HG03064 (cell line): Measurements from ENCODE around the gene HYAL3.

Experiments
- ATAC-seq: cut with Tn5 transposase; IDR thresholded peaks from one replicate; pipeline ENCODE4 v1.9.1; 2021; ENCODE audit warnings: low read depth; ENCODE audit not compliant: unreplicated experiment

Gene HYAL3

DNA sequence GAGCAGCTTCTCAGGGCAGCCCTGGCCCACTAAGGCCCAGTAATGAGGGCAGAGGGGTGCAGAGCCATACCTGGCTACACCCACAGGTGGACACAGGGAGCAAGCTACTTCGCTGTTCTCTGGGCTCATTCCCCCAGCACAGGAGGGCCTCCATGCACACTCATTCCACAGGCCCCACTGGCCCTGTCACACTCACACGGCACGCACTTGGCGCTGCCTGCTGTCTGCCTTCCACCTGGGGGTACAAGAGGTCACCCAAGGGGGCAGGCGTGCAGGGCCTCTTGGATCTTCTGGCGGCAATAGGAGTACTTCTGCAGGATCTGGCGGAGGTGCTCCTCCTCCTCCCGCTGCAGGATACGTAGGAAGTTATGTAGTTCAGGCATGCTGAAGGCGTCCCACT is 31.1 kb upstream of the HYAL3 start:
- no peak for ATAC-seq

DNA sequence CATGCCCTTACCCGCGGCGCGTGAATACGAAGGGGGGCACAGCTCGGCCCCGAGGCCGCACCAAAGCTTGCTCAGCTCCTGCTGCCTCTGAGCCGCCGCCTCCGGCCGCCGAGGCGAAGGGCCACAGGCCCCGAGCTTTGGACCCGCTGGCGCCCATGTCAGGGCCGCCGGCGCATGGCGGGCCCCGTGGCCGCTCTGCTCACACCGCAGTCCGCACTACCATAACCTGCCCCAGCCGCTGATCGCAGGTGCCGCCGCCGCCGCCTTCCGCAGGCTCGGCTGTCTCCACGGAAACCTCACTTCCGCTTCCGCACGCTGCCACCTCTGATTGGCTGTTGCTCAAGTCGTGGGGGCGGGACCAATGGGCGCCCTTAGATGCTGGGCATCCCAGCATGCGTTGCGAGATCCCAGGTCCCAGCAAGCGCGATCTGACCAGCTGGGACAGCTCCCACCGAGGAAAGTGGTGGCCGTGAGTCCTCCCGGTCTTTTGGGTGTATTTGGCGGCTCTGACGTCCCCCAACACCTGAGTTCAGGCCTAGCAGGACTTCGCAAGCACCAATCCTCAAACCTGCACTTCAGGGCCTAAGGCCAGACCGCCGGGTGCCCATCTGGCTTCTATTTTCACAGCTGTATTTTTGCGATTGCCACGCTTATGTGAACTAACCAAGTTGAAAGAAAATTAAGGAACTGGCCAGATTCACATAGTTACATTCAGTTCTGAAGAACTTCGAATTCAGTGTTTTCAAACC is 28.9 kb upstream of the HYAL3 start, which contains the start of gene TUSC2:
Gene TUSC2 (minus strand): TSS at position 281 of the 749 bp plus-strand sequence. CDS start 124 bp downstream, at position 157.
- peak; percentile 64 for ATAC-seq

DNA sequence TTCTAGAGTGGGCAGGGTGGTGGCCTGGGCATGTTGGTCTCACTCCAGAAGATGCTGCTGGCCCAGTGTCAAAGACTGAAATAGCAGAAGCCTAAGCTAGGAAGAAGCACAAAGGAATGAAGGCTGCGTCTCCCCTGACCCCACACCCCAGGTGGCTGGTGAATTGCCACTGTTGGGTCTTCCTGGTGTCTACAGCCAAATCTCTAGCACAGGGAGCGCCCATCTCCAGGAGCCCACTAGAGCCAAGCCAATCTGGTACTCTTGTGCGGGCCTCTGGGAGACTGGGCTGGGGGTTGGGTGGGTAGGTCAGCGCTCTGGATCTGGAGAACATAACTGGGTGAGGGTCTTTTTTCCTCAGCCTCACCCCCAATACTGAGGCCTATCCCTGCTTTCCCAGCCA is 27.9 kb upstream of the HYAL3 start:
- ATAC-seq = no peak

DNA sequence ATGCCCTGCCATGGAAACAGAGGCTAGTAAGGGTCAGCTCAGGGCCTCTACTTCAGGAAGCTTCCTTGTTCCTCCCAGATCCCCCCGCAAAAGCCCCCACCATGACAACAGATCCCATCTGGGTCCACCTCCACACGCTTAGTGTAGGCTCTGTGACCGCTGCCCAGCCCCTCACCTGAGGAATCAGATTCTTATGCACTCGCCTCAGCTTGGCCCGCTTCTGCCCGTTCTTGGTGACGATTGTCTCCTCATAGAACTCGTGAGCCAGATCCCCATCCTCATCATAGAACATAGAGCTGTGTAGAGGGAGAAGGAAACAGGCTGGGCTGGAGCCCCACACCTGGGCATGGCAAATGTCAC is 27.0 kb upstream of the HYAL3 start:
- no peak for ATAC-seq

DNA sequence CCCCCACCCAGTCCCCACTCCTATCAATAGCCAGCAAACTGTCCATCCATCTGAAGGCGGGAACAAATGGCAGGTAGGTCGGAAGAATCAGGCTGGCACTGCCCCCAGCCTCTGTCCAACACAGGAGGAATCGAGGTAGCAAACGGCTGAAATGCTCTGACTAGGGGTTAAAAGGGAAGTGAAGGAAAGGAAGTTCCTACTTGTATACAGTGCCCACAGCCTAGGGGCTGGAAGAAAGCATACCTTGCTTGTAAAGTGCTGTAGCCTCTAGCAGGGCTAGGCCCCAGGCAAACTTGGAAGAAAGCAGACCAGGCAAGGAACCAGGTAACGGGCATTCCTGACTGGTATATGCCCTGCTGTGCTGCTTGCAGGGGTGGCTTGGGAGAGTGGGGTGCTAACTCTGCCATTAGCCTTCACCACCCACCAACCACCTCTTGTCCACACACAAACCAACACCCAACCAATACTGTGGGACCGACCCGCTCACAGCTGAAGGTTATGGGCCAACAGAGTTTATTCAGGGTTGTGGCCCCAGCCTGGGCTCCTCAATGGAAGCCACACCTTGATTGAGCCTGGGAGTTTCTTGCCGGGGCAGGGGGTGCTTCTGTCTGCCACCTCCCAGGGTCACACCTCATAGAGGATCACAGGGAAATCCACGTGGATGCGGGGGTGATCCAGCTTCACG is 26.4 kb upstream of the HYAL3 start:
- no peak for ATAC-seq

DNA sequence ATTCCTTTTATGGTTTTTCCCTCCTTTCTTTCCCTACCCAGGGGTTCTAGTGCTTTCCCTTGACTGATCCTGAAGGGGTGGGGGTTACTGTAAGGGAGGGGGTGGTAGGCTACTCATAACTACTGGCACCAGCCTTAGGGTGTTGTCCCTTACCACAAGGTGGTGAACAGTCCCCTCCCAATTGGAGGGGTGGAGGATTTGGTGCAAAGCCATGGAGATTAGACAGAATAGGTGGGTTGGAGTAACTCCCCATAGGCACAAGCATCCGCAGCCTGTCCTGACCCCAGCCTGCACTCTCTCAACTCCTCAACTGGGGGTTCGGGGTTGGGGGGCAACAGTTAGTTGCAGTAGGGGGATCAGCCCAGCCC is 25.9 kb upstream of the HYAL3 start:
- no peak for ATAC-seq

DNA sequence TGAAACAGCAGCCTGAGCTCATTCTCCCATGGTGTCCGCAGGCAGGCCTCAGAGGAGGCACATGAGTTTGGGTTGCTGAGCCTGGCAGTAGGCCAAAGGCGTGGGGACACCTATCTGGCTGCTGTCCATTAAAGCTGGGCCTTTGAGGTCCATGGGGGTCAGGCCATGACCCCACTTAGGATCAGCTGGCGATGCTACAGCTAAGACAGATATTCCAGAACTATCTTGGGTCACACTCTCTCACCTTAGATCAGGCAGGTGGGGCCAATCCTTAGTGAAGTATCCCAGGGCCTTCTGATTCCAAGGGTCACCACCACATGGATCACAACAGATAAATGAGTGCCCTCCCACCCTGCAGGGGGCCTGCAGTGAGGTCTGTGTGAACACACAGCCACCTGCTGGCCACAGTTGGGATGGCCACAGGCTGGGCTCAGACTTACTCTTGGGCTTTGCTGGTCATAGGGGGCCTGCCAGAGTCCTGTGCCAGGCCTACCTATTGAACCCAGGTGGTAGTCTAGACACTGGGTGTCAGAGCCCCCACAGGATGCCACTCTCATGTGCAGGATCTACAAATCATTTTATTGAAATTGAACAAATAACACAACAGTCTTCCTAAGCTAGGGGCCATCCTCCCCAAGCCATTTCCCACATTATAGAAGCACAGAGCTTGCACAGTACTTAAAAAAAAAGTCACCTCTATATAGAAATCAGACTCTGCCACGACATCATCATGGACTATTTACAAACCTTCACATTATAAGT is 25.3 kb upstream of the HYAL3 start:
- ATAC-seq = no peak

DNA sequence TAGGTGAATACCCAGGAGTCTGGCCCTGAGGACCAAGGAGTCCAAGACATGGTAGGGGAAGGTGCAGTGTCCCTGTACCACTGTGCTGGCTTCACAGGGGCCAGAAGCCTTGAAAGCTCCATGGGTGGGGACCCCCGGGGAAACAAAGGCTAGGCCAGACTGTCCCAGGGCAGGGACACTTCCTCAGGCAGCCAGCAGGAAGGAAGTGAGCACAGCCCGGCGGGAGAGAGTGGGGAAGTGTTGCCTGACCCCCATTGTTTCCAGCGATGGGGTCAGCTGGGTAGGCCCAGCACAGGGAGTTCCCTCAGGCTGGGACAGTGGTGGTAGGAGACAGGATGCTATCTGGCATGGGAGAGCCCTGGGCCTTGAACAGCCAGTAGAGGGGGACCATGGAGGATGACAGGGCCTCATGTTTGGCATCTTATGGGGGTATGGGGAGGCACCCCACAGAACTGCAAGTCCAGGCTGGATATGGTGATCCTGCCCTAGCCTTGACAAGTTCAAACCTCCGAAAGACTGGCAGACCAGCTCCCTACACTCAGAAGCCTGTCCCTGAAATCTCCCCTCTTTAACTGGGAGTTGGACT is 24.5 kb upstream of the HYAL3 start:
- no peak for ATAC-seq

DNA sequence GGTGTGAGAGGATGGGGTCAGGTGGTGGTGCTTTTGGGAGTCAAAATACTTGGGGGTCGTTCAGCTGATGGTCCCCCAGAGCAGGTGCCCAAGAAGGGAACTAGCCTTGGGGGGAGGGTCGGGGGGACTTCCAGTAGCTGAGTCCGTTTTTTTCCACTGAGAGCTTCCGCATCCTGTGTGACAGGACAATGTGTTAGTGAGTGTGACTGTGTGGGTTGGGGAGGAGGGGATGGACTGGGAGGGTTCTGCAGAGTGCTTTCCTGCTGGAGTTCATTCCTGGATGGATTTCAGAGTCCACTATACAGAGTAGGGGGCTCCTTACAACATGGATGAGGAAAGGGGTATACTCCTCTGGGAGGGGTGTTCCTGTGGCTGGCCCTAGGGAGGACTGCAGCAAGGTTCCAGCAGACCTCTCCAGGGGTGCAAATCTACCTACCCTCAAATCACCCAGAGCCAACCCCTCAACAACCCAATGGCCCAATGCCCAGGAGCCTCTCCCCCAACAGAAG is 23.9 kb upstream of the HYAL3 start:
- ATAC-seq = no peak

DNA sequence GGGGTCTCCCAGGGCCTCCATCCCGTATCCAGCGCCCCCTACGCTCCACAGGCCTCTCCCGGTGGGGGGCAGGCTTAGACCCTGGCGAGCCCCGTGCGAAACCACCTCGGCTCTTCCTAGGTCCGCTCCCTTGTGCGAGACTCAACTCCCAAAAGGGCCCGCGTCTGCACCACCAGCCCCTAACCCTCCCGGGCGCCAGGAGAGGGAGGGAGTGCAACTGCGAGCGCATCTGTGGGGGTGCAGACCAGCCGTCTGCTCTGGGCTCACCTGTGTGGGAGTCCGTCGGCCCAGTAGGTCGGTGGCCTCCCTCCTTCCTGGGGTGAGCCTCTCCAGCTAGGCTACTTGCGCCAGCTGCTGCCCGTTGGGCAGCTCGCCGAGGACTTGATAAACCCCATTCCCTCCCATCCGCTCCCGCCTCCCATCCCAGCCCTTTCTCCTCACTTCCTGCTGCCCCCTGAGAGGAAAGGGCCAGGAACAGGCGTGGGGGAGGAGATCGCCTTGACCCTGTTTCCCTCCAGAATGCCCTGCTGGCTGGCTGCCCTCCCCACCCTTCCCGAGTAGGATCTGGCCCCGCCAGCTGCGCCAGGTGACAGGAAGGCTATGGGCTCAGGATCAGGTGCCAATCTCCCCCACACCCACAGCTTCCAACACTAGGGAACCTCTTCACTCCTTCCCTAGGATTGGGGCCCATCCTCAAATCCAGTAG is 23.3 kb upstream of the HYAL3 start, which contains the start of gene HYAL2:
Gene HYAL2 (minus strand): TSS at position 360 of the 706 bp plus-strand sequence. CDS start 2,256 bp downstream, outside the sequence.
- ATAC-seq = no peak

DNA sequence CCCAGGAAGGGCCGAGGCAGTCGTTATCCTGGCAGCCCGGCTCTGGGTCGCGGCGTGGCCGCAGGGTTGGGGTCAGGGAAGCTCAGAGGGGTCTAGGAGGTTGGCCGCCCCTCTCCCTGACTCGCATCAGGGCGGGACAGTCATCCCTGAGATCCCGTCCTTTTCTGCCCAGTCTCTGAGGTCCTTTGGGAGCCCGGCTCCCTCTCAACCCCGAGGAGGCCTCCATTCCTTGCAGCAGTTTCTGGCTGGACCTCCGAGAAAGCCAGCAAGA is 22.8 kb upstream of the HYAL3 start:
- ATAC-seq = no peak

DNA sequence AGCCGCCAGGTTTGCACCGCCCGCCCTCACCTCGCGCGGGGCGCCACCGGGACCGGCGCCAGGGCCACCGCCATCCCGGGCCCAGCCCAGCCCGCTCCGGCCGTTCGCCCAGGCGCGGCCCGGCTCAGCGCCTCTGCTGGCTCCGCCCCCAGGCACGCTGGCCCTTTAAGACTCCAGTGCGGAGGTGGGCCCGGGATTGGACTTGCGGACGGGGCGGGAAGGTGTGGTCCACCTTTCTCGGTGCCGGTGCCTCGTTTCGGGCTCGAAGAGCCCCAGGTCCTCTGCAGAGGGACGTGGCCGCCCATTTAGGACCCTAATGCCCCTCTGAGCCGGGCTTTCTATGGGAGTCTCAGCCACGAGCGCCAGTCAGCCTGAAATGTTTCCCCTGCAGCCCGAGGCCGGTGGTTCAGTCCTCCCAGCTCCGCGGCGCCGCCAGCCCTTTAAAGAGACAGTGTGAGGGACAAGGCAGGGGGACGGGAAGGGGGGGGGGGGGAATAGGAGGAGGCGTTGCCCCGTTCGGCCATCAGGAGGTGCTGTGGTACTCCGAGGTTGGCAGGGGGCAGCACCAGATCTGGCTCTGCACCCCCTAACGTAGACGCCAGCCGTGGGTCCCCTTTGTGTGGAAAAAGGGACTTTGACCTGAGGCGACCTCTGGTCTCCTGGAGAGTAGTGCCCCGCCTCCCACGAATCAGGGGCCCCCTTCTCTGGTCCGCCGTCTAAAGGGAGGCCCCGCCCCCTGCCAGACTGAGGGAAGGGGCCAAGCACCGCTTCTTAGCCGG is 22.3 kb upstream of the HYAL3 start:
- ATAC-seq = peak; percentile 79

DNA sequence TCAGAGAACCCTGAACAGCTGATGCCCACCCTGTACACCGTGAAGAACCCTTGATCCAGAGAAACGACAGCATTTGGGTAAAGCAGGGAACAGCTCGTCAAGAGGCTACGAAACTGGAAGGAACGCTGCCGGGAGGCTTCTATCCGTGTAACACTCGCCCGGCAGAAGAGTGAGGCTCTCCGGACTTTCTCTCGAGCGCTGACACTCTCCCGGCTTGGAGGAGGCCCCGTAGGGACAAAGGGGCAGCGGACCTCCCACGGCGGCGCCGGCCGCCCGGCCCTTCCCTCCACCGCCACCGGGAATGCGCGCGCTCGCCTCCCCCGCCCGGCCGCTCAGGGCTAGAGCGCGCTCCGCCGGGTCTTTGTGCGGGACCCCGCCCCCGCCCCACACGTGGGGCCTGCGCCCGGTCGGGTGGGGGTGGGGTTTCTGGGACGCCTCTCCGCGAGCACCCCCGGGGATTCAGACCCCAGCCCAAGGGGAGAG is 21.7 kb upstream of the HYAL3 start:
- peak; percentile 48 for ATAC-seq

DNA sequence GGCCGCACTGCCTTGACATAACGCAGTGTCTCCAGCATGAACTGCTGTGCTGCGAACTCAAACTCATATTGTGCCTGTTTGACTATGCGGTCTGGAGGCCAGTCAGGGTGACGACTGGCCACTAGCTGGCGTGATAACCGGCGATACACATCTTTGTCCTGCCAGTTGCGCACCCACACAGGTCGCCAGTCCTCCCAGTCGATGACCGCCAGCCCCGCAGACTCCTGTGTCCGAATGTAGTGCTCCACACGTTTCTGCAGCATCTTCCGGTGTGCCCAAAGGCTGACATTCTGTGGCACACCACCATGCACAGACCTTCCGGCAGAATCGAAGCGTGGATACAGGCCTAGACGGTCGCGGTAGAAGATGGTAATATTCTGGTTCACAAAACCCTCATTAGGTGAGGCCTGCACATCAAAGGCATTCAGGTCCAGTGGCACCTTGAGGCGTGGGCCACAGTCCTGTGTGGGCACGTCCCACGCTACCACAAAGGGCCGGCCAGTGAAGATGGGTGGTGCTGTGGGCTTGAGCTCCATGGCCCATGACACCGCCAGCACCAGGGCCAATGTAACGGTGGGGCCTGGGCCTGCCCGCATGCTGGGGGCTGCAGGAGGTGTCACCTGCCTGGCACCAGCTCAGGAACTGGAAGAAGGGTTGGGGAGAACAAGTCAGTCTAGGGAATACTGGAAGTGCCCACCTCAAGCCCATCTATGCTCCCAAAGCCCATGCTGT is 20.9 kb upstream of the HYAL3 start:
- no peak for ATAC-seq

DNA sequence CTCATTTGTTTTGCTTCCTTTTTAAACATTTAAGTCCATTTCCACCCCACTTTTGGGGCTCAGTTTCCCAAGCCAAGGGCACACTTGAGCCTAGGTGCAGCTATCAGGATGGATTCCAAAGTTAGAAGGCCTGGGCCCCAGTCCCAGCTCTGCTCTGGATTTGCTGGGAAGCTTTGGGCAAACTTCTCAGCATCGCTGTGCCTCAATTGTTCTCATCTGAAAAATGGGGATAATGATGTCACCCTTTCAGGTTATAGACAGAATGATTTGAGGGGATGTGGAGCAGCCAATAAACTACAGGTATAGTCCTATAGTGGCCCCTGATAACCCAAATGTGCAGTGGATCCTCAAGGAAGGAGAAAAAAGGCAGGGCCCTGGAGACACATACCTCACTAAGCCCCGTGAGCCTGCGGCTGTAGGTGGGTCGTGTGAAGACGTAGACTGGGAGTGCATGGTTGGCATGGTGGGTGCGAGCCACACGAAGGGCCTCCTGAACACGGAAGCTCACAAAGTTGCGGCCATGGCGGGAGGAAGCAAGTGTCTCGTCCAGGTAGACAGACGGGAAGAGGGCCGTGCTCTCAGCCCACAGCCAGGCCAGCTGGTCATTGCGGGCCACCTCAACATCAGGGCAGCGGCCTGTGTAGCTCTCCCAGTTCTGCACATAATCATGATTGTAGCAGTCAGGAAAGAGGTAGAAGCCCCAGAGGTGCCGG is 20.1 kb upstream of the HYAL3 start:
- no peak for ATAC-seq

DNA sequence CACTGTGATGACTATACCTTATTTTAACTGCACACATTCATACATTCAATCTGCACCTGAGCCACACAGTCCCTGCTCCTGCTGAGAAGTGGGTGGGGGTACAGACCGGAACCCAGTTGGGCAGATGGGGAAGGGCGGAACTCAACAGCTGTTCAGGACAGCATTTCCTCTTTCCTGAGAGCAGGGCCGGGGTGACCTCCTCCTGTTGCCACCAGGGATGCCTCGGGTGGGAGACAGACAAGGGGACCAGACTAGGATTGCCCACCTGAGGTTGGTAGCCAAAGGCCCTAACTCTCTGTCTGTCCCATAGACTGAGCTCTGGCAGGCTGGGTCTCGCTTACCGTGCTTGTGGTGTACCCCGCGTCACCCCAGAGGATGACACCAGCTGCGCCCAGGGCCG is 19.4 kb upstream of the HYAL3 start:
- no peak for ATAC-seq

DNA sequence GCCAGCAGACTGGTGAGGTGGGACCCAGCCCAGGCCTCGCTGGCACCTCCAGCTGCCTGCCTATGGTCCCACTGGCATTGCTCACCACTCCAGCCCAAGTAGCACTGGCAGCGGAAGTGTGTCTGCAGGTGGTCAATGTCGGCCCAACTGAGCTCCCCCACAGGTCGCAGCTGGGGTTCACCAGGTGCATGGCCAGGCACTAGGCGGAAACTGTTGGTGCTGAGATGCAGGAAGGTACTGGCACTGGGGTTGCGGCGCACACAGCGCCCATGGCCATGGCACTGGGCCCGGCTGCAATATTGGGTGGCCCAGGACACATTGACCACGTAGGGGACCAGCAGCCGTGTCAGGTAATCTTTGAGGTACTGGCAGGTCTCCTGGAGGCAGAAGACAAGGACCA is 19.0 kb upstream of the HYAL3 start:
- ATAC-seq = no peak

DNA sequence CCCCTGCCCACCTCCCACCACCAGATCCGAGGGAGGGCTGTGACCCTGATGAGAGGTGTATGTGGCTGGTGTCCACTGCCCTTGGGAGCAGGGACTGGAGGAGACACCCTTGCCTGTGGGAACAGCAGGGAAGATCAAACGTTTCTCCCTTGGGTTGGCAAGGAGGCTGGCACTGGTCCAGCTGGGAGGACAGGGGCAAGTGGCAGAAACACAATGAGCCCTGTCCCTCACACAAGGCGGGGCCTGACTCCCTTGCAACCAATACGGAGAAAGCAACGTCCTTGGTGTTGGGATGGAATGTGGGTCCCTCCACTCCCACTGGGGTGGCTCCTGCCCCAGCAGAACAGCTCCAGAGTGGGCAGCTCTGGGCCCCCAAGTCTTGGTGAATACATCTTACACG is 18.1 kb upstream of the HYAL3 start:
- ATAC-seq = no peak
